ENCODE measurements around the gene SLC47A2. TPM values are rescaled to one million over a fixed set of nuclear protein-coding genes. Genes with fewer than 3 reads are reported as not detected.
A peak's percentile ranks its signal among the peaks of the same experiment; 100 is the strongest.

Gene SLC47A2
- total RNA-seq, 1 donor from 2014 or later: not detected

DNA sequence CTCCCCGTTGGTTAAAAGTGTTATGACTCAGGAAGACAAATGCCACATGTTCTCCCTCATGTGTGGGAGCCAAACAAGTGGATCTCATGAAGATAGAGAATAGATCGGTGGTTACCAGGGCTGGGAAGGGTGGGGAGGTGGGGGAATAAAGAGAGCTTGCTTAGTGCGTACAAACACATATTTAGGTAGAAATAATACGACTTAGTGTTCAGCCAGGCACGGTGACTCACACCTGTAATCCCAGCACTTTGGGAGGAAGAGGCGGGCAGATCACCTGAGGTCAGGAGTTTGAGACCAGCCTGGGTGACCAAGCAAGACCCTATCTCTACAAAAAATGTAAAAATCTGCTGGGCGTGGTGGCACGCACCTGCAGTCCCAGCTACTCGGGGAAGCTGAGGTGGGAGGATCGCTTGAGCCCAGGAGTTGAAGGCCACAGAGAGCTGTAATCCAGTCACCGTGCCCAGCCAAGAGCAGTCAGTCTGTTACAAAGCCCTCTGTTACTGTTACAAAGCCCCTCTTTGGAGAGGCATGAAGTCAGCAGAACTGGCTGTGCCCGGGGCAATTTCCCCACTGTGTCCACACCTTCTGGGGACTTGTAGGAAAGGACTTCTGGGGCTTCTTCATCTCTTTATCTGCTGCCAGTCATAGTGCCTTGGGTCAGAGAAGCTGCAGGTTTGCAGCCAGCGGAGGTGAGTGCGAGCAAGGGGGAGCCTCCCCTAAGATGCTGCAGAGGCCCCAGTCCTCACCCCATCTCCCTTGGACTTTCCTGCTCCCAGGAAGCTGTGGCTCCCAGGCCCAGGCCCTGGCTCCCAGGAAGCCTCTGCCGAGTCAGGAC, 36.0 kb upstream of the SLC47A2 start:
- ChIA-PET POLR2A (interaction anchor here (0.6 kb wide), 1 partner anchor 8 kb away, joined by 5 read pairs; no protein-coding TSS in a partner anchor), CTCF (interaction anchor here (1.6 to 4.5 kb wide), 2 partner anchors 10 to 12 kb away, joined by 5 to 33 read pairs; no protein-coding TSS in a partner anchor)

DNA sequence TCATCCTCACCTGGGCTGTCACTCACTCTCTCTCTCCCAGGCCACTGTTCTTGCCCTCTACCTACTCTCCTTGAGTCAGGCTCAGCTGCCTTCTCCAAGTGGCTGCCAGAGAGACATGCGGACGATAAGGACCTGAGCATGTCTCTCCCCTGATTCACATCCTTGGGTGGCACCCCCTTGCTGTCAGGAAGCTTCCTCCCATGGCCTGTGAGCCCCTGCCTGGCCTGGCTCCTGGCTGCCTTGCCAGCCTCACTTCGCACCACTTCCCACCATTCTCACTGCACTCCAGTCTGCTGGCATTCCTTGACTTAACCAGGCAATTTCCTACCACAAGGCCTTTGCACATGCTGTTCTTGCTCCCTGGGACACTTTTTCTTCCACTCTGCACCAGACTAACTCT, 34.5 kb upstream of the SLC47A2 start:
- Mint-ChIP-seq H3K4me3 (no peak overlapping the region), H3K36me3 (ENCODE audit: low read depth) (no peaks in the 10 kb centered on the region), H3K9me3 (no peaks in the 10 kb centered on the region), H3K27me3 (peaks cover 23% of the 10 kb centered on the region), H3K4me1 (peaks cover 37% of the 10 kb centered on the region), H3K27ac (peak overlapping the region; percentile 19)
- DNase-seq: no peak
- ChIA-PET CTCF (no interaction called here), POLR2A (no interaction called here)
- intact Hi-C loops (cut with micrococcal nuclease): no loop called here
- TF ChIP-seq, protein P1, sequence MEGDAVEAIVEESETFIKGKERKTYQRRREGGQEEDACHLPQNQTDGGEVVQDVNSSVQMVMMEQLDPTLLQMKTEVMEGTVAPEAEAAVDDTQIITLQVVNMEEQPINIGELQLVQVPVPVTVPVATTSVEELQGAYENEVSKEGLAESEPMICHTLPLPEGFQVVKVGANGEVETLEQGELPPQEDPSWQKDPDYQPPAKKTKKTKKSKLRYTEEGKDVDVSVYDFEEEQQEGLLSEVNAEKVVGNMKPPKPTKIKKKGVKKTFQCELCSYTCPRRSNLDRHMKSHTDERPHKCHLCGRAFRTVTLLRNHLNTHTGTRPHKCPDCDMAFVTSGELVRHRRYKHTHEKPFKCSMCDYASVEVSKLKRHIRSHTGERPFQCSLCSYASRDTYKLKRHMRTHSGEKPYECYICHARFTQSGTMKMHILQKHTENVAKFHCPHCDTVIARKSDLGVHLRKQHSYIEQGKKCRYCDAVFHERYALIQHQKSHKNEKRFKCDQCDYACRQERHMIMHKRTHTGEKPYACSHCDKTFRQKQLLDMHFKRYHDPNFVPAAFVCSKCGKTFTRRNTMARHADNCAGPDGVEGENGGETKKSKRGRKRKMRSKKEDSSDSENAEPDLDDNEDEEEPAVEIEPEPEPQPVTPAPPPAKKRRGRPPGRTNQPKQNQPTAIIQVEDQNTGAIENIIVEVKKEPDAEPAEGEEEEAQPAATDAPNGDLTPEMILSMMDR (IDR thresholded peaks at IDR 0.05): no peak
- no peak for ATAC-seq (ENCODE audit: low read depth)

More for the DNA sequence above, 36.0 kb upstream of the SLC47A2 start:
- ATAC-seq (ENCODE audit: low read depth) (no peak), DNase-seq (no peak)
- no peaks in the 10 kb centered on the region for H3K9me3 Mint-ChIP-seq
- no peak overlapping the region for H3K4me3 Mint-ChIP-seq
- intact Hi-C loops (cut with micrococcal nuclease): no loop called here
- no peaks in the 10 kb centered on the region for H3K36me3 Mint-ChIP-seq (ENCODE audit: low read depth)
- peaks cover 22% of the 10 kb centered on the region for H3K27me3 Mint-ChIP-seq
- no peak overlapping the region for H3K27ac Mint-ChIP-seq
- TF ChIP-seq, protein P1 (IDR thresholded peaks at IDR 0.05): no peak
- H3K4me1 Mint-ChIP-seq: peaks cover 45% of the 10 kb centered on the region

DNA sequence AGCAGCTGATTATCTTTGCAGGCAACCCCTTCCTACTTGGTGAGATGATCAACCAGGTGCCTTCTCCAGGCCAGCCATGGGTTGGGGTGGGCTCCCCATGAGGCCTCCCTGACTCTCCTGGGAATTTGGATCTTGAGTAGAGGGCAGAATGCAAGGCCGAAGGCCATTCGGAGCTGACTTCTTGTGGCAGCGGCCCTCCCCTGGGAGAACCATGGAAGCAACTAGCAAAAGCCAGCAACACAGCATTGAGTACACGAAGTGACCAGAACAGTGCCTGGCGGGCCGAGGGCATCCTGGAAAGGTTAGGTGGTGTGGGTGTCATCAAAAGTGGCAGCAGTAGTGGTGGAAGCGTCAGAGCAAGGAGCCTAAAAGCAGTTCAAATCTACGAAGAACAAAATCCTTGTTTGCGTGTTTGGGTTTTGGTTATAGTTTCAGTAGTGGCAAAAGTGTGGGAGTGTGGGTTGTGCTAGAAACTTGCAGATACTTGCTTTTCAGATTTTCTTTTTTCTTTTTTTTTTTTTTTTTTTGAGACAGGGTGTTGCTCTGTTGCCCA, 33.7 kb upstream of the SLC47A2 start:
- Mint-ChIP-seq H3K27ac (no peak overlapping the region), H3K36me3 (ENCODE audit: low read depth) (no peaks in the 10 kb centered on the region), H3K27me3 (peaks cover 23% of the 10 kb centered on the region), H3K9me3 (no peaks in the 10 kb centered on the region), H3K4me1 (peaks cover 32% of the 10 kb centered on the region), H3K4me3 (no peak overlapping the region)
- DNase-seq (no peak), ATAC-seq (ENCODE audit: low read depth) (no peak)
- intact Hi-C loops (cut with micrococcal nuclease): no loop called here
- TF ChIP-seq, protein P1 (IDR thresholded peaks at IDR 0.05): no peak
- ChIA-PET POLR2A (no interaction called here), CTCF (no interaction called here)

DNA sequence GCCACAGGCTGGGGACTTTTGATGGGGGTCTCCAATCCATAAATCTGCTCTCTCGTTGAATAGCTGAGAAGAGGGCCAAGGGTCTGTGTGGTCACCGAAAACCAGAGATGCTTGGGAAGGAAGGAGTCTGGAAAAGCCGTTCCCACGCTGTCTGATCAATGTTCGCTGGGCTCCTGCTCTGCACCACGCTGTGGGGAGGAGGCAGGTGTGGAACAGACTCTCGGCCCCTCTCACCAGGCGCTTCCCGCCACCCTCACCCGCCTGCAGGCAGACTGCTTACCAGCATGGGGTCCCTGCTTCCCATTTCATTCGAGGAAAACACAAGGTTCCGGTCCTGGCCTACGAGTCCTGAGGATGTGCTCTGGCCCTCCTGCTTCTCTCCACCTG, 32.4 kb upstream of the SLC47A2 start:
- peaks cover 22% of the 10 kb centered on the region for H3K4me1 Mint-ChIP-seq
- ChIA-PET CTCF (no interaction called here), POLR2A (no interaction called here)
- ATAC-seq (ENCODE audit: low read depth): no peak
- TF ChIP-seq, protein P1 (IDR thresholded peaks at IDR 0.05): no peak
- peaks cover 23% of the 10 kb centered on the region for H3K27me3 Mint-ChIP-seq
- H3K4me3 Mint-ChIP-seq: no peak overlapping the region
- intact Hi-C loops (cut with micrococcal nuclease): no loop called here
- H3K9me3 Mint-ChIP-seq: no peaks in the 10 kb centered on the region
- no peak overlapping the region for H3K27ac Mint-ChIP-seq
- DNase-seq: no peak
- H3K36me3 Mint-ChIP-seq (ENCODE audit: low read depth): no peaks in the 10 kb centered on the region

Measured in activated B cell treated with CpG ODN at 0.5 μM for 24 hours (primary cell).